ENCODE measurements around the gene MAP4K5. TPM values are rescaled to one million over a fixed set of nuclear protein-coding genes. Genes with fewer than 3 reads are reported as not detected.

The MAP4K5 gene
- 73.5 and 127 TPM in 2 replicates for total RNA-seq (2014; rRNA removed; shearing (Covaris generic); ENCODE audit: low replicate concordance)

- Histone ChIP-seq H3K27me3 (ENCODE audit: low read length) (no peaks in the 10 kb centered on the region), H3K9me2 (replicated peaks; ENCODE audit: insufficient read depth, low read length) (no peaks in the 10 kb centered on the region), H3K27ac (ENCODE audit: low read length) (peak within 1 kb of the TSS; percentile 48), H3K36me3 (ENCODE audit: insufficient read depth, low read length) (peaks cover 9% of the 10 kb centered on the region; the same call in 1 of the 2 replicates), H3K79me2 (ENCODE audit: low read length) (peaks cover 46% of the 10 kb centered on the region), H3K4me1 (ENCODE audit: low read length) (peaks cover 43% of the 10 kb centered on the region), H3K9ac (ENCODE audit: low read length) (peak within 1 kb of the TSS; percentile 89), H4K20me1 (ENCODE audit: insufficient read depth, low read depth, low read length) (peaks cover 4% of the 10 kb centered on the region; the same call in 1 of the 2 replicates), H3K4me2 (ENCODE audit: low read depth, low read length, poor library complexity, severe bottlenecking) (peak within 1 kb of the TSS; percentile 88), H3K9me3 (ENCODE audit: low read length) (no peaks in the 10 kb centered on the region), H3K4me3 (ENCODE audit: low read length) (peak within 1 kb of the TSS; percentile 70), H2AFZ (ENCODE audit: low read length) (peak within 1 kb of the TSS; percentile 91)
- peak; percentile 98 for DNase-seq
Measured at GRCh38 chr14:50532502-50533240, at the start of gene MAP4K5. TSS of gene MAP4K5 (minus strand) at chr14:50532569. CDS start at chr14:50532049, 520 bp downstream.

- H3K4me3 ChIP-seq (ENCODE audit: low read length), result no peak overlapping the region
- no peaks in the 10 kb centered on the region for H3K36me3 ChIP-seq (ENCODE audit: insufficient read depth, low read length)
- H3K79me2 ChIP-seq (ENCODE audit: low read length), result no peaks in the 10 kb centered on the region
- no peaks in the 10 kb centered on the region for H3K9me2 ChIP-seq (replicated peaks; ENCODE audit: insufficient read depth, low read length)
- H3K27me3 ChIP-seq (ENCODE audit: low read length), result no peaks in the 10 kb centered on the region
- no peak overlapping the region for H3K9ac ChIP-seq (ENCODE audit: low read length)
- H3K4me2 ChIP-seq (ENCODE audit: low read depth, low read length, poor library complexity, severe bottlenecking), result no peak overlapping the region
- H3K27ac ChIP-seq (ENCODE audit: low read length), result no peak overlapping the region
- H2AFZ ChIP-seq (ENCODE audit: low read length), result no peak overlapping the region
- no peaks in the 10 kb centered on the region for H3K4me1 ChIP-seq (ENCODE audit: low read length)
- H3K9me3 ChIP-seq (ENCODE audit: low read length), result no peaks in the 10 kb centered on the region
- H4K20me1 ChIP-seq (ENCODE audit: insufficient read depth, low read depth, low read length), result no peaks in the 10 kb centered on the region
- DNase-seq, result no peak
Measured at GRCh38 chr14:50578433-50578832, 46.1 kb upstream of the MAP4K5 start.

- no peak overlapping the region for H3K4me2 ChIP-seq (ENCODE audit: low read depth, low read length, poor library complexity, severe bottlenecking)
- no peak overlapping the region for H2AFZ ChIP-seq (ENCODE audit: low read length)
Measured at GRCh38 chr14:50577982-50578381, 45.6 kb upstream of the MAP4K5 start.

DNA sequence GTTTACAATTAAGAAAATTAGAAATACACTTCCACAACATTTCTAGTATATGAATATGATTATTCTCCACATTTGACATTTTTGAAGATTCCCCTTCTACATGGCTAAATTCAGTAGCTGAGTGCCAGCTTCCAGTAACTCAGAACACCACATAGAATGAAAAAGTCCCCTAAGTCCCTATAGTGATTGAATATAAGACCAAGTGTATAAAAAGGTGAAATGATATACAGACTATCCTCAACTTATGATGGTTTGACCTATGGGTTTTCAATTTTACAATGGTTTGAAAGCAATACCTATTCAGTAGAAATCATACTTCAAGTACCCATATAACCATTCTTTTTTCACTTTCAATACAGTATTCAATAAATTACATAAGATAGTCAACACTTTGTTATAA lies 43.4 kb upstream of the MAP4K5 start:
- no peaks in the 10 kb centered on the region for H3K36me3 ChIP-seq (ENCODE audit: insufficient read depth, low read length)
- H3K9ac ChIP-seq (ENCODE audit: low read length), result no peak overlapping the region
- H3K4me1 ChIP-seq (ENCODE audit: low read length), result no peaks in the 10 kb centered on the region
- no peak overlapping the region for H3K4me3 ChIP-seq (ENCODE audit: low read length)
- H3K9me2 ChIP-seq (replicated peaks; ENCODE audit: insufficient read depth, low read length), result no peaks in the 10 kb centered on the region
- H4K20me1 ChIP-seq (ENCODE audit: insufficient read depth, low read depth, low read length), result no peaks in the 10 kb centered on the region
- H3K27ac ChIP-seq (ENCODE audit: low read length), result no peak overlapping the region
- no peaks in the 10 kb centered on the region; the same call in 1 of the 2 replicates for H3K27me3 ChIP-seq (ENCODE audit: low read length)
- no peak overlapping the region for H2AFZ ChIP-seq (ENCODE audit: low read length)
- DNase-seq, result no peak
- no peaks in the 10 kb centered on the region for H3K79me2 ChIP-seq (ENCODE audit: low read length)
- no peak overlapping the region for H3K4me2 ChIP-seq (ENCODE audit: low read depth, low read length, poor library complexity, severe bottlenecking)
- 0 out of 2 replicates have a peak, but pooled peaks cover 2% of the 10 kb centered on the region for H3K9me3 ChIP-seq (ENCODE audit: low read length)

More at GRCh38 chr14:50577982-50578381, 45.6 kb upstream of the MAP4K5 start:
- no peaks in the 10 kb centered on the region for H3K36me3 ChIP-seq (ENCODE audit: insufficient read depth, low read length)
- H3K9me2 ChIP-seq (replicated peaks; ENCODE audit: insufficient read depth, low read length), result no peaks in the 10 kb centered on the region
- no peaks in the 10 kb centered on the region for H3K9me3 ChIP-seq (ENCODE audit: low read length)
- H3K4me1 ChIP-seq (ENCODE audit: low read length), result no peaks in the 10 kb centered on the region
- DNase-seq, result no peak
- H3K27ac ChIP-seq (ENCODE audit: low read length), result no peak overlapping the region
- no peaks in the 10 kb centered on the region for H3K27me3 ChIP-seq (ENCODE audit: low read length)
- H3K9ac ChIP-seq (ENCODE audit: low read length), result no peak overlapping the region
- no peak overlapping the region for H3K4me3 ChIP-seq (ENCODE audit: low read length)
- H4K20me1 ChIP-seq (ENCODE audit: insufficient read depth, low read depth, low read length), result no peaks in the 10 kb centered on the region
- no peaks in the 10 kb centered on the region for H3K79me2 ChIP-seq (ENCODE audit: low read length)

DNA sequence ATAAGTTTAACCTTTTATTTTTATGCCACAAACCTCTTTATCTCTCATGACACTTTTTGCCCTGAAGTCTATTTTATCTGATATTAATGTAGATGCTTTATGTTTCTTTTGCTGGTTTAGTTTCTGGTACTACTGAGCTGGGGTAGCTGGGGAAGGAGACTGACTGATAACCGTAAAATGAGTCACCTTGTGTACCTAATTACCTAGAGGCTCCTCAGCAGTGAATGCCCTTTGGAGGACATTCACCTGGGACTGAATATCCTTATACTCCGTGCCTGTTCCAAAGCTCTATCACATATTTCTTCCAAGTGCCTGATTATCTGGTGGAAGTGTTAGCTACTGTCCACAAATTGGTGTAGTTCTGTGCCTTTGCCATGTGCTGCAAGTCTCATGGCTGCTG lies 41.5 kb upstream of the MAP4K5 start:
- no peak for DNase-seq
- Histone ChIP-seq H3K4me3 (ENCODE audit: low read length) (no peak overlapping the region), H3K9me2 (replicated peaks; ENCODE audit: insufficient read depth, low read length) (no peaks in the 10 kb centered on the region), H3K9ac (ENCODE audit: low read length) (no peak overlapping the region), H4K20me1 (ENCODE audit: insufficient read depth, low read depth, low read length) (no peaks in the 10 kb centered on the region), H3K27me3 (ENCODE audit: low read length) (no peaks in the 10 kb centered on the region; the same call in 1 of the 2 replicates), H3K4me1 (ENCODE audit: low read length) (no peaks in the 10 kb centered on the region), H3K27ac (ENCODE audit: low read length) (no peak overlapping the region), H2AFZ (ENCODE audit: low read length) (no peak overlapping the region), H3K36me3 (ENCODE audit: insufficient read depth, low read length) (no peaks in the 10 kb centered on the region), H3K9me3 (ENCODE audit: low read length) (peaks cover 13% of the 10 kb centered on the region), H3K79me2 (ENCODE audit: low read length) (no peaks in the 10 kb centered on the region), H3K4me2 (ENCODE audit: low read depth, low read length, poor library complexity, severe bottlenecking) (no peak overlapping the region)

DNA sequence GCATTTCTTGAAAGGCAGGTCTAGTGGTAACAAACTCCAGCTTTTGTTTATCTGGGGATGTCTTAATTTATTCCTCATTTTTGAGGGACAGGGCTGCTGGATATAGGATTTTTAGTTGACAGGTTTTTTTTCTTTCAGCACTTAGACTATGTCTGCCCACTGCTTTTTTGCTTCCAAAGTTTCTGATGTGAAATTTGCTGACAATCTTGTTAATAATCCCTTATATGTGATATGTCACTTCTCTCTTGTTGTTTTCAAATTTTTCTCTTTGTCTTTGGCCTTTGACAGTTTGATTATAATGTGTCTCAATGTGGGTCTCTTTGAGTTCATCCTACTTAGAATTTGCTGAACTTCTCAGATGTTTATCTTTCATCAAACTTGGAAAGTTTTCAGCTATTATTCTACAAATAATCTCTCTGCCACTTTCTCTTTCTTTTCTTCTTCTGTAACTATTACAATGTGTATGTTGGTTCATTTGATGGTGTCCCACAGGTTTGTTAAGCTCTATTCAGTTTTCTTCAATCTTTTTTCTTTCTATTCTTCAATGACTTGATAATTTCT lies 37.4 kb upstream of the MAP4K5 start:
- Histone ChIP-seq H3K4me1 (ENCODE audit: low read length) (no peaks in the 10 kb centered on the region), H3K9me3 (ENCODE audit: low read length) (peaks cover 13% of the 10 kb centered on the region), H3K27ac (ENCODE audit: low read length) (no peak overlapping the region), H3K9ac (ENCODE audit: low read length) (no peak overlapping the region), H3K79me2 (ENCODE audit: low read length) (no peaks in the 10 kb centered on the region), H2AFZ (ENCODE audit: low read length) (no peak overlapping the region), H3K4me3 (ENCODE audit: low read length) (no peak overlapping the region), H3K36me3 (ENCODE audit: insufficient read depth, low read length) (no peaks in the 10 kb centered on the region), H4K20me1 (ENCODE audit: insufficient read depth, low read depth, low read length) (no peaks in the 10 kb centered on the region), H3K9me2 (replicated peaks; ENCODE audit: insufficient read depth, low read length) (no peaks in the 10 kb centered on the region), H3K4me2 (ENCODE audit: low read depth, low read length, poor library complexity, severe bottlenecking) (no peak overlapping the region), H3K27me3 (ENCODE audit: low read length) (no peaks in the 10 kb centered on the region; the same call in 1 of the 2 replicates)
- no peak for DNase-seq

DNA sequence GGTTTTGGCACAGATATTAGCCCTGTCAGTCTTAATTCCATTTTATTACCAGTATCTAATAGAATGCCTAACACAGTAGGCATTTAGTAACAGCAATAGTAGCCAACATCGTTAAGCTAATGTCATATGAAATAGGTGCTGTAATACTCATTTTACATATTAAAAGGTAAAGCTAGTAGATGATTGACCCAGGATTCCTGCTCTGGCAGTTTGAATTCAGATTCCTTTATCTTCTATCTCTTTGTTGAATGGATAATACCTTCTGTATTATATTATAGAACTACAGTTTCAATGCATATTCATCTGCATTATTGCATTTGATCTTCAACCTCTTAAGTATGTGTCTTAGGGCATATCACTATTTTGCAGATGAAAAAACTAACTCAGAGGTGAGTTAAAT lies 30.5 kb upstream of the MAP4K5 start:
- no peak overlapping the region for H2AFZ ChIP-seq (ENCODE audit: low read length)
- H3K9ac ChIP-seq (ENCODE audit: low read length), result no peak overlapping the region
- peaks cover 18% of the 10 kb centered on the region for H3K4me1 ChIP-seq (ENCODE audit: low read length)
- H3K4me2 ChIP-seq (ENCODE audit: low read depth, low read length, poor library complexity, severe bottlenecking), result no peak overlapping the region
- peaks cover 6% of the 10 kb centered on the region; the same call in 1 of the 2 replicates for H3K27me3 ChIP-seq (ENCODE audit: low read length)
- no peak for DNase-seq
- H3K9me3 ChIP-seq (ENCODE audit: low read length), result no peaks in the 10 kb centered on the region
- H4K20me1 ChIP-seq (ENCODE audit: insufficient read depth, low read depth, low read length), result no peaks in the 10 kb centered on the region
- no peak overlapping the region for H3K4me3 ChIP-seq (ENCODE audit: low read length)
- H3K36me3 ChIP-seq (ENCODE audit: insufficient read depth, low read length), result no peaks in the 10 kb centered on the region
- H3K27ac ChIP-seq (ENCODE audit: low read length), result no peak overlapping the region
- H3K79me2 ChIP-seq (ENCODE audit: low read length), result no peaks in the 10 kb centered on the region
- no peaks in the 10 kb centered on the region for H3K9me2 ChIP-seq (replicated peaks; ENCODE audit: insufficient read depth, low read length)

DNA sequence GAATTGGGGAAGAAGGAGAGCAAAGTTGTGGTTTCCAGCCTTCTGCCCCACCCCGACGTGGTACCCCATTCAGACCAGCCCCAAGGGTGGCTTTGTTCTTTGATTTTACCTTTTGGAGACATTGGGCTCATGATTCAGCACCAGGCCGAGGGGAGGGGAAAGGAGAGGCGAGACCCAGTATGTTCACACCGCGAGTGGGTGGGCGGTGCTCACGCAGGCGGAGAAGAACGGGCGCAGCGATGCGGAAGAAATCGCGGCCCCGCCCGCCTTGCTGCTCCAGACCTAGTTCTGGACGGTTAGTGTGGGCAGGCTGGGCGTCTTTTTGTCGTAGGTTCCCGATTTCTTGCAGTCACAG lies 28.5 kb upstream of the MAP4K5 start:
- peak overlapping the region; percentile 73 for H3K4me3 ChIP-seq (ENCODE audit: low read length)
- peaks cover 18% of the 10 kb centered on the region for H3K4me1 ChIP-seq (ENCODE audit: low read length)
- DNase-seq, result no peak
- H3K36me3 ChIP-seq (ENCODE audit: insufficient read depth, low read length), result no peaks in the 10 kb centered on the region
- H3K27me3 ChIP-seq (ENCODE audit: low read length), result peaks cover 6% of the 10 kb centered on the region; the same call in 1 of the 2 replicates
- H3K4me2 ChIP-seq (ENCODE audit: low read depth, low read length, poor library complexity, severe bottlenecking), result peak overlapping the region; percentile 94
- H3K9ac ChIP-seq (ENCODE audit: low read length), result no peak overlapping the region
- no peaks in the 10 kb centered on the region for H3K9me2 ChIP-seq (replicated peaks; ENCODE audit: insufficient read depth, low read length)
- H3K9me3 ChIP-seq (ENCODE audit: low read length), result no peaks in the 10 kb centered on the region
- H3K79me2 ChIP-seq (ENCODE audit: low read length), result no peaks in the 10 kb centered on the region
- H3K27ac ChIP-seq (ENCODE audit: low read length), result no peak overlapping the region
- no peak overlapping the region for H2AFZ ChIP-seq (ENCODE audit: low read length)
- H4K20me1 ChIP-seq (ENCODE audit: insufficient read depth, low read depth, low read length), result no peaks in the 10 kb centered on the region

Data from Karpas-422 (cell line).